Stimulated activated naive CD8-positive, alpha-beta T cell treated with anti-CD3 and anti-CD28 coated beads, Interleukin-15, Interleukin-2, amounts not matched to agents 100 U/mL and 50 U/mL, for 24 hours (primary cell): ENCODE results near the gene EIF4G2.

Experiments used
- ATAC-seq: fragments of 150-1000 bp; cut with Tn5 transposase; one replicate; pipeline ENCODE4 v1.10.0; 2021
- DNase-seq: peaks from one replicate; pipeline ENCODE4 v3.0.0; 2021

Gene EIF4G2

GRCh38 chr11:10771457-10771856 lies 37.3 kb downstream of the EIF4G2 start:
- no peak for DNase-seq
- no peak for ATAC-seq

DNA sequence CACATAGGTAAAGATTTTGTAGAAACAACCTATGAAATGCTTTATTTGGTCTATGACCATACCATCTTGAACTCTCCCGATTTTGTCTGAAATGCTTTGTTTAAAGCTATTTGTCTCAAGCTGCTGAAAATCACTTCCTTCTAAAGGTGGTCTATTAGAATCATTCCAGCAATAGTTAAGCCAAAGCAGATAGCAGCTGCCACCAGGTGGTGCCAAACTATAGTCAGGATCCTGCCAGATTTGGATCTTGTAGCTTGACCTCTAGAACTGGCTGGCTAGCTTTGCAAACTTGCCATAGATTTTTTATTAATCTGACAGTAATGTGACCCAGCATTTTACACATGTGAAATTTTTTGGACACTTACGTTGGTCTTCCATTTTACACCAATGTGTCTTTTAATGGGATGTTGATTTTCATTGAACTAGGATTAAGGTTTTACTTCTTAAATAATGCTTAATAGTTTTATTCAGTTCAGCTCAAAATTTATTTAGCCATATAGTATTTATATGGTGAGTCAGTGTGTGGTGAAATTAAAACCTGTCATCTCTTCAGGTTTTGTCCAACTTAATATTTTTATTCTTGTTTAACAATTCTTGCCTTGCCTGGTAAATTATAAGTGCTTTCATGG lies 38.0 kb downstream of the EIF4G2 start:
- ATAC-seq, result no peak
- DNase-seq, result peak; percentile 28

DNA sequence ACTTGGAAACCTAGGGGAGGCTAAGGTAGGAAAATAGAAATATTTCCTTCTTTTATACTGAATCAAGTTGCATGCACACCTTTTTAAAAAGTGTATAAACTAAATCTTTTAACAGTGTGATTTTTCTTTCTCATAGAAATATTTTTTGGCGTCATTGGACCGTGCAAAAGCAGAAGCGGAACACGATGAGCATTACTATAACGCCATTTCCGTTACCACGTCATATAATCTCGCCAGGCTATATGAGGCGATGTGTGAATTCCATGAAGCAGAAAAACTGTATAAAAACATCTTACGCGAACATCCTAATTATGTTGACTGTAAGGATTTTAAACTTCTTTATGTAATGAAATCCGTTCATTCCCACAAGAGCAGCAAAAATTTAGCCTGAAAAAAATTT lies 44.3 kb downstream of the EIF4G2 start:
- ATAC-seq, result no peak
- no peak for DNase-seq

DNA sequence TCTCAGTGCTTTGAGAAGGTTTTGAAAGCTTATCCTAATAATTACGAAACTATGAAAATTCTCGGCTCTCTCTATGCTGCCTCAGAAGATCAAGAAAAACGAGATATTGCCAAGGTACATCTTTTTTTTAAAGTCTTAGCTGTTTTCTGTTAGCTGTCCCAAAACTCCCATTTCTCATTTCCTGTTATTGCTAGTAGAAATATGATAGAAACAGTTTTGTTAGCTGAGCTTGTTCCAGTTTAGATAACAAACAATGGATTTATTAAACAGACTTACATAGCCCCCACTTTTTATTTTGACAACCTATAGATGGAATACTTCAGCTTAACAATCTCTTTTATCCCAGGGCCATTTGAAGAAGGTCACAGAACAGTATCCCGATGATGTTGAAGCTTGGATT lies 45.0 kb downstream of the EIF4G2 start:
- ATAC-seq, result no peak

GRCh38 chr11:10762913-10763421 lies 45.8 kb downstream of the EIF4G2 start:
- ATAC-seq (no peak), DNase-seq (no peak)

More for the DNA sequence above, 45.0 kb downstream of the EIF4G2 start:
- DNase-seq, result no peak

GRCh38 chr11:10762185-10762584 lies 46.5 kb downstream of the EIF4G2 start:
- ATAC-seq, result no peak
- DNase-seq, result no peak

DNA sequence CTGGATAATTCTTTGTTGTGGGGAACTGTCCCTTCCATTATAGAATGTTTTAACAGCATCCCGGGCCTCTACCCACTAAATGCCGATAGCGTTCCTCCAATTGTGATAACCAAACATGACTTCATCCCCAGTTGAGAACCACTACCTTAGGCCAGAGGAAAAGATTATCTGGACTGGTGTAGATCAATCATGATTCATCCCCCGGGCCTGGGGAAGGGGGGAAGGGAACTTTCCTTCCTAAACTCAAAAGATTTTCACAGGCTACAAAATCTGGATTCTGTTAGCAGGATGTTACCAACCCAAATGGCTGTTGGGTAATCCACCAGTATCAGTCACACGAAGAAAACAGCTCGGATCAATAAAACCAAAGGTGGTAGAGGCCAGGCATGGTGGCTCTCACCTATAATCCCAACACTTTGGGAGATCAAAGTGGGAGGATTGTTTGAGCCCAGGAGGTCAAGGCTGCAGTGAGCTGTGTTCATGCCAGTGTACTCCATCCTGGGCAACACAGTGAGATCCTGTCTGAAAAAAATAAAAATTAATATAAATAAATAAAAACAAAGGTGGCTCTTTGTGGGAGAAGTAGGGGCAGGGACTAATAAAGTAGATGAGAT lies 47.5 kb downstream of the EIF4G2 start:
- DNase-seq (no peak), ATAC-seq (no peak)

DNA sequence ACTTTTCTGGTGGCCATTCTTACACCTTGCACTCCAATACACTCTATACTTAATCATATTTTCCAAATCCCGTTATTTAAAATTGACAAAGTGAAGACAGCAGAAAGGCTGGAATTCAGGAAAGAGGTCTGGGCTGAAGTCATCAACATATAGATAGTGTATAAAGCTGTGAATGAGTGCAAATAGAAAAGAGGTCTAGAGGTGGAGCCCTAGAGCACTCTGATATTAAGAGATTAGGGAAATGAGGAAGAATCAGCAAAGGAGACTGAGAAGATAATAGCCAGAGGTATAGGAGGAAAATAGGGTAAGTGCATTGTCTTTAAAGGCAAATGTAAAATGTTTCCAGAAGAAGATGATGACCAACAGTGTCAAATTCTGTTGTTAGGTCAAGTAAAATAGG lies 49.8 kb downstream of the EIF4G2 start:
- ATAC-seq (no peak), DNase-seq (no peak)

DNA sequence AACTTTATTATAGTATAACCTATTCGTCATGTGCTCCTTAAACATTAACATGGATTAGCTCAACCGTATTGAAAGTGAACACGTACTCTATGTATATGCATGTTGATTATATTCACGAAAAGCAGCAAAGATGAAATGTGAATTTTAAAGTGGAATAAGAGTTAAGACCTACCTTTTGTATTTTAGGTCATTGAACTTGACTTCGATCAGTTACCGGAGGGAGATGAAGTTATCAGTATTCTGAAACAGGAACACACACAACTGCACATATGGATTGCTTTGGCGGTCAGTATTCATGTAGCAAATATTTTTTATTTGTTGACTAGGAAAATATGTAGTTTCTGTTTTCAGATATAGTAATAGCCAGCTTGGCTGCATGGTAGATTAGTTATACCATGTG lies 56.2 kb downstream of the EIF4G2 start:
- no peak for ATAC-seq
- DNase-seq, result no peak

GRCh38 chr11:10752061-10752460 lies 56.7 kb downstream of the EIF4G2 start:
- DNase-seq, result no peak
- ATAC-seq, result no peak

- DNase-seq (no peak), ATAC-seq (no peak)
Measured at GRCh38 chr11:10751581-10751940, 57.2 kb downstream of the EIF4G2 start.

GRCh38 chr11:10750838-10751580 lies 57.7 kb downstream of the EIF4G2 start, which contains the start of gene CTR9:
TSS of gene CTR9 (plus strand) at chr11:10751246. CDS start at chr11:10751413, 167 bp downstream.
- DNase-seq (peak; percentile 95), ATAC-seq (peak; percentile 93)

DNA sequence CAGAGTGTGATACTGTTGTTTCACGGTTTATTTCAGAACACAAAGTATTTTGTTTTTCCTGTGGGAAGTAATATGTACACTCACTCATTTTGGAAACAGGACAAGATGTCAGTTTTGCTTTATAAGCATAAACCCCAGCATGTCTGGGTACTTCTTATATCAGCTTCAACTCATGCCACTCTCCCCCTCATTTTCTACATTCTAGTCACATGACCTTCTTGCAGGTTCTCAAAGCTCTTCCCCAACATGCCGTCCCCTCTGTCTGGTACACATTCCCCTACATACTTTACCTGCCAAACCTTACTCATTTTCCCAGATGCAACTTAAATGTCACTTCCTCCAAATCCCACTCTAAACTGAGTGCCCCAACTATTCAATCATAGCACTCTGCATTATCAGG lies 59.2 kb downstream of the EIF4G2 start:
- no peak for DNase-seq
- no peak for ATAC-seq

GRCh38 chr11:10747733-10748132 lies 61.0 kb downstream of the EIF4G2 start:
- DNase-seq, result no peak
- ATAC-seq, result no peak
